ENCODE measurements around the gene MLIP. TPM values are rescaled to one million over a fixed set of nuclear protein-coding genes. Genes with fewer than 3 reads are reported as not detected.
"Not testable (repeated sequence)": the region's sequence is repeated elsewhere in the genome, so short reads cannot be mapped to it uniquely, and the experiment has no call there.

Gene MLIP
- total RNA-seq, 5 donors from 2014 or later (not counting 1 experiment from before 2014, with no cell fraction given) = not detected

- H3K4me1 ChIP-seq (ENCODE audit: control insufficient read depth in 1 of 2, extremely low read depth in 1 of 2, insufficient read depth in 2 of 2, low read length in 2 of 2) = no peaks in the 10 kb centered on the region
- H3K27ac ChIP-seq (ENCODE audit: low read length) = no peak overlapping the region
Measured at GRCh38 chr6:54243699-54244098, 132.5 kb downstream of the MLIP start.

DNA sequence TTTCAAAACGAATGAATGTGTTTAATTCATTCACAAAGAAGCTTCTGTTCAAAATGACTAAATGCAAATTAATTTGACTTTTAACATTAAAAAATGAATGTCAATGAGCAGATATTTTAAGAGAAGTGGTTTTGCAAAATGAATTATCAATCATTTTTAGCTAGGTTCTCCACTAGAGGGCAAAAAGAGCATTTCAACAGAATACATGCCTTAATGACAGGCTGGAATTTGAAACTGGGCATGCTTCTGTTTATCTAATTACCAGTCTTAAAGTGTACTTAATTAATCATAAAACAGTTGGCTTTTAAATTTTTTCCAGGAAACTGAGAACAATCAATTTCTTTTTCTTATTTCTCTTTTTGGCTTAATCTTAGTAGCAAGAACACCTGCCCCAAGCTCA is 133.2 kb downstream of the MLIP start:
- Histone ChIP-seq H3K4me3 (ENCODE audit: control insufficient read depth in 1 of 2, extremely low read depth in 1 of 2, low read length in 1 of 2) (no peak overlapping the region), H3K36me3 (ENCODE audit: control insufficient read depth in 2 of 2, extremely low read depth in 1 of 2, insufficient read depth in 1 of 2, low read length in 1 of 2) (no peaks in the 10 kb centered on the region), H3K27me3 (replicated peaks in 1 of 2; ENCODE audit: control insufficient read depth in 2 of 2, extremely low read depth in 1 of 2, insufficient read depth in 2 of 2, low read length in 1 of 2) (no peaks in the 10 kb centered on the region), H3K9me3 (no peaks in the 10 kb centered on the region), H3K4me1 (ENCODE audit: control insufficient read depth in 1 of 2, extremely low read depth in 1 of 2, insufficient read depth in 2 of 2, low read length in 2 of 2) (no peaks in the 10 kb centered on the region), H3K27ac (ENCODE audit: low read length) (no peak overlapping the region)
- no peak for DNase-seq
- Mint-ChIP-seq H3K4me1 (no peaks in the 10 kb centered on the region), H3K36me3 (no peaks in the 10 kb centered on the region), H3K4me3 (no peak overlapping the region), H3K9me3 (no peaks in the 10 kb centered on the region), H3K27ac (no peak overlapping the region), H3K27me3 (no peaks in the 10 kb centered on the region)
- CTCF ChIA-PET = no interaction called here
- no CpG with 5 or more reads among the region's 1 CpG for WGBS (ENCODE audit: insufficient coverage)
- ATAC-seq (replicated peaks in 1 of 4) = no peak
- POLR2A ChIA-PET = no interaction called here

More at GRCh38 chr6:54243699-54244098, 132.5 kb downstream of the MLIP start:
- Mint-ChIP-seq H3K27me3 (no peaks in the 10 kb centered on the region), H3K9me3 (no peaks in the 10 kb centered on the region), H3K36me3 (no peaks in the 10 kb centered on the region), H3K4me1 (no peaks in the 10 kb centered on the region), H3K27ac (no peak overlapping the region), H3K4me3 (no peak overlapping the region)
- no peaks in the 10 kb centered on the region for H3K9me3 ChIP-seq
- no peaks in the 10 kb centered on the region for H3K27me3 ChIP-seq (replicated peaks in 1 of 2; ENCODE audit: control insufficient read depth in 2 of 2, extremely low read depth in 1 of 2, insufficient read depth in 2 of 2, low read length in 1 of 2)
- no peaks in the 10 kb centered on the region for H3K36me3 ChIP-seq (ENCODE audit: control insufficient read depth in 2 of 2, extremely low read depth in 1 of 2, insufficient read depth in 1 of 2, low read length in 1 of 2)
- WGBS (ENCODE audit: insufficient coverage) = 90% methylated on average over 4 of the region's 4 CpGs
- ChIA-PET POLR2A (no interaction called here), CTCF (no interaction called here)
- DNase-seq = no peak
- no peak for ATAC-seq (replicated peaks in 1 of 4)
- no peak overlapping the region for H3K4me3 ChIP-seq (ENCODE audit: control insufficient read depth in 1 of 2, extremely low read depth in 1 of 2, low read length in 1 of 2)

DNA sequence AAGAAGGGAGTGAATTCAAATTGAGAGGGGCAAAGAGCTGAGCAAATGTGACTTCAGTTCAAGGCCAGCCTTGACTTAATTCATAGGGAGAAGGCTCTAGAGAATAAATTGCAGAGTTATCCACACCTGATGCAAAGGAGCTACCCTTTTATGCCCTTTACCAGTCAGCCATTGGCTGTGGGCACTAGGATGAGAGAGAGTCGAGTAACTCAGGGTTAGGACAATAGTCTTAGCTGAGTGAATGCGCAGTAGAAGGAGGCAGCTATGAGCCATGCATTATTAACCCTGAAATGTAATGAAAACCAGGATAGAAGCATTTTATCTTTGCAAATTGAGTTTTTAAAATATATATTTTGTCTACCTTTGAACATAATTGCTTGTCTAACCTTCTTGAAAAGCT is 134.0 kb downstream of the MLIP start:
- WGBS (ENCODE audit: insufficient coverage) = 80% methylated on average over 1 of the region's 2 CpGs

DNA sequence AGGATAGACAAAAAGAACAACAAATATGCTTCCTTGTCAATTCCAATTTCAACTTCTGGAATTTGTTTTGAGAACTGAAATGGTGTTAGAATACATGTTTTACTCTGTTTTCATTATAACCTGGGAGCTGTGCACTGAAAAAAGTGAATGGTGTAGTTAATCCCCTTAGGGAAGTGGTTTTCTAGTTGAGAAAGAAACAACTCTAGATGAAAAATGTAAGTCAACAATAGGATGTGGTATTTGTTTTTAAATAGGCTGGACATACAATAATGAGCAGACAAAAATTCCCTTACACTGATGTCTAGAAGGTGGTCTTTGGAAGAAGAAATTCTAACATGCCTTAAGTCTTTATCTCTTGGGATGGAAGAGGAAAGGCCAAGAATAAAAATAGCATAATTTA is 137.1 kb downstream of the MLIP start:
- CTCF ChIA-PET = no interaction called here
- Histone ChIP-seq H3K4me3 (ENCODE audit: control insufficient read depth in 1 of 2, extremely low read depth in 1 of 2, low read length in 1 of 2) (no peak overlapping the region), H3K27me3 (replicated peaks in 1 of 2; ENCODE audit: control insufficient read depth in 2 of 2, extremely low read depth in 1 of 2, insufficient read depth in 2 of 2, low read length in 1 of 2) (no peaks in the 10 kb centered on the region), H3K27ac (ENCODE audit: low read length) (no peak overlapping the region), H3K4me1 (ENCODE audit: control insufficient read depth in 1 of 2, extremely low read depth in 1 of 2, insufficient read depth in 2 of 2, low read length in 2 of 2) (no peaks in the 10 kb centered on the region), H3K9me3 (no peaks in the 10 kb centered on the region), H3K36me3 (ENCODE audit: control insufficient read depth in 2 of 2, extremely low read depth in 1 of 2, insufficient read depth in 1 of 2, low read length in 1 of 2) (no peaks in the 10 kb centered on the region)
- no peak for DNase-seq
- H3K9me3 Mint-ChIP-seq = no peaks in the 10 kb centered on the region
- no peak for ATAC-seq (replicated peaks in 1 of 4)
- H3K27ac Mint-ChIP-seq = no peak overlapping the region
- H3K4me3 Mint-ChIP-seq = no peak overlapping the region
- POLR2A ChIA-PET = no interaction called here
- H3K4me1 Mint-ChIP-seq = no peaks in the 10 kb centered on the region
- H3K36me3 Mint-ChIP-seq = no peaks in the 10 kb centered on the region
- H3K27me3 Mint-ChIP-seq = no peaks in the 10 kb centered on the region

More for the DNA sequence above, 134.0 kb downstream of the MLIP start:
- Mint-ChIP-seq H3K27me3 (no peaks in the 10 kb centered on the region), H3K36me3 (no peaks in the 10 kb centered on the region), H3K9me3 (no peaks in the 10 kb centered on the region), H3K27ac (no peak overlapping the region), H3K4me1 (no peaks in the 10 kb centered on the region), H3K4me3 (no peak overlapping the region)
- no peak overlapping the region for H3K4me3 ChIP-seq (ENCODE audit: control insufficient read depth in 1 of 2, extremely low read depth in 1 of 2, low read length in 1 of 2)
- POLR2A ChIA-PET = no interaction called here
- DNase-seq (no peak), ATAC-seq (replicated peaks in 1 of 4) (no peak)
- CTCF ChIA-PET = no interaction called here
- H3K27me3 ChIP-seq (replicated peaks in 1 of 2; ENCODE audit: control insufficient read depth in 2 of 2, extremely low read depth in 1 of 2, insufficient read depth in 2 of 2, low read length in 1 of 2) = no peaks in the 10 kb centered on the region
- no peaks in the 10 kb centered on the region for H3K9me3 ChIP-seq
- H3K4me1 ChIP-seq (ENCODE audit: control insufficient read depth in 1 of 2, extremely low read depth in 1 of 2, insufficient read depth in 2 of 2, low read length in 2 of 2) = no peaks in the 10 kb centered on the region
- no peak overlapping the region for H3K27ac ChIP-seq (ENCODE audit: low read length)
- no peaks in the 10 kb centered on the region for H3K36me3 ChIP-seq (ENCODE audit: control insufficient read depth in 2 of 2, extremely low read depth in 1 of 2, insufficient read depth in 1 of 2, low read length in 1 of 2)

DNA sequence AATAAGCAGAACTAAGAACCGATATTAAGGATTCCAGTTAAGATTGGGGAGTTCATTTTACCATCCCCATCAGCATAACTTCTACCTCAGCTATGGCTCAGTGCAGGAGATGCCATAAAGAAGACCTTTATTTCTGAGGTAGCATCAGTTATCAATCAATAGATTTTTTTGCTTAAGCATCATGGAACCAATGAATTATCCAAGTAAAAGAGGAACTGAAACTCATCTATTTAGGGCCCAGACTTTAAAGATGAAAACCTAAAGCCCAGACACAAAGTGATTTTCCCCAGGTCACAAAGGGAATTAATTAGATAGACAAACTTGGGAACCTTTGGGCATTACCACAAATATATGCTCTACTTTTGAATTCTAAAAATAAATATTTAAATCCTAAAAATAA is 137.8 kb downstream of the MLIP start:
- no peaks in the 10 kb centered on the region for H3K27me3 Mint-ChIP-seq
- H3K27ac Mint-ChIP-seq = no peak overlapping the region
- no peak overlapping the region for H3K4me3 Mint-ChIP-seq
- Histone ChIP-seq H3K9me3 (no peaks in the 10 kb centered on the region), H3K4me1 (ENCODE audit: control insufficient read depth in 1 of 2, extremely low read depth in 1 of 2, insufficient read depth in 2 of 2, low read length in 2 of 2) (no peaks in the 10 kb centered on the region), H3K4me3 (ENCODE audit: control insufficient read depth in 1 of 2, extremely low read depth in 1 of 2, low read length in 1 of 2) (no peak overlapping the region), H3K36me3 (ENCODE audit: control insufficient read depth in 2 of 2, extremely low read depth in 1 of 2, insufficient read depth in 1 of 2, low read length in 1 of 2) (no peaks in the 10 kb centered on the region), H3K27ac (ENCODE audit: low read length) (no peak overlapping the region), H3K27me3 (replicated peaks in 1 of 2; ENCODE audit: control insufficient read depth in 2 of 2, extremely low read depth in 1 of 2, insufficient read depth in 2 of 2, low read length in 1 of 2) (no peaks in the 10 kb centered on the region)
- no peaks in the 10 kb centered on the region for H3K9me3 Mint-ChIP-seq
- no CpG with 5 or more reads among the region's 1 CpG for WGBS (ENCODE audit: insufficient coverage)
- ChIA-PET POLR2A (no interaction called here), CTCF (no interaction called here)
- H3K4me1 Mint-ChIP-seq = no peaks in the 10 kb centered on the region
- DNase-seq (no peak), ATAC-seq (replicated peaks in 1 of 4) (no peak)
- no peaks in the 10 kb centered on the region for H3K36me3 Mint-ChIP-seq

- POLR2A ChIA-PET; H3K4me1 ChIP-seq (ENCODE audit: control insufficient read depth in 1 of 2, extremely low read depth in 1 of 2, insufficient read depth in 2 of 2, low read length in 2 of 2); H3K27ac ChIP-seq (ENCODE audit: low read length); DNase-seq; H3K4me3 Mint-ChIP-seq; ATAC-seq (replicated peaks in 1 of 4); H3K4me3 ChIP-seq (ENCODE audit: control insufficient read depth in 1 of 2, extremely low read depth in 1 of 2, low read length in 1 of 2); H3K9me3 ChIP-seq; H3K27ac Mint-ChIP-seq; H3K27me3 ChIP-seq (replicated peaks in 1 of 2; ENCODE audit: control insufficient read depth in 2 of 2, extremely low read depth in 1 of 2, insufficient read depth in 2 of 2, low read length in 1 of 2); H3K9me3 Mint-ChIP-seq; H3K36me3 ChIP-seq (ENCODE audit: control insufficient read depth in 2 of 2, extremely low read depth in 1 of 2, insufficient read depth in 1 of 2, low read length in 1 of 2); H3K4me1 Mint-ChIP-seq; CTCF ChIA-PET; H3K36me3 Mint-ChIP-seq; H3K27me3 Mint-ChIP-seq: not testable (repeated sequence)
- WGBS (ENCODE audit: insufficient coverage) = no CpG with 5 or more reads among the region's 2 CpGs
Measured at GRCh38 chr6:54249812-54250211, 138.6 kb downstream of the MLIP start.

GRCh38 chr6:54252496-54252895 is 141.3 kb downstream of the MLIP start:
- DNase-seq (no peak), ATAC-seq (replicated peaks in 1 of 4) (no peak)
- no peaks in the 10 kb centered on the region for H3K27me3 Mint-ChIP-seq
- no peaks in the 10 kb centered on the region for H3K9me3 ChIP-seq
- no peaks in the 10 kb centered on the region for H3K36me3 ChIP-seq (ENCODE audit: control insufficient read depth in 2 of 2, extremely low read depth in 1 of 2, insufficient read depth in 1 of 2, low read length in 1 of 2)
- CTCF ChIA-PET = no interaction called here
- no peak overlapping the region for H3K4me3 Mint-ChIP-seq
- H3K4me3 ChIP-seq (ENCODE audit: control insufficient read depth in 1 of 2, extremely low read depth in 1 of 2, low read length in 1 of 2) = no peak overlapping the region
- no peaks in the 10 kb centered on the region for H3K36me3 Mint-ChIP-seq
- POLR2A ChIA-PET = no interaction called here
- no peaks in the 10 kb centered on the region for H3K9me3 Mint-ChIP-seq
- no peaks in the 10 kb centered on the region for H3K4me1 ChIP-seq (ENCODE audit: control insufficient read depth in 1 of 2, extremely low read depth in 1 of 2, insufficient read depth in 2 of 2, low read length in 2 of 2)
- H3K4me1 Mint-ChIP-seq = no peaks in the 10 kb centered on the region
- no peak overlapping the region for H3K27ac ChIP-seq (ENCODE audit: low read length)
- no CpG with 5 or more reads among the region's 1 CpG for WGBS (ENCODE audit: insufficient coverage)
- H3K27ac Mint-ChIP-seq = no peak overlapping the region
- H3K27me3 ChIP-seq (replicated peaks in 1 of 2; ENCODE audit: control insufficient read depth in 2 of 2, extremely low read depth in 1 of 2, insufficient read depth in 2 of 2, low read length in 1 of 2) = no peaks in the 10 kb centered on the region
